T47D (cell line): ENCODE data around the gene EIF5.

Experiments
- DNase-seq, 2 experiments: peaks; one replicate each; pipeline versions ENCODE4 v3.0.0 to v3.0.0-alpha.2; 2011 to 2012; ENCODE audit warnings: low read depth in 1 of 2, low spot score in 1 of 2
- JUND ChIP-seq: IDR thresholded peaks from 2 replicates; pipeline ENCODE4 v1.6.1; 2012; ENCODE audit warnings: low read depth
- in situ Hi-C: cut with HindIII; loops from 2 replicates; pipeline ENCODE4 v1.10.0; 2016; ENCODE audit warnings: low sequenced_read_pairs, low pct_unique_long_range_greater_than_20kb

EIF5 gene

DNA sequence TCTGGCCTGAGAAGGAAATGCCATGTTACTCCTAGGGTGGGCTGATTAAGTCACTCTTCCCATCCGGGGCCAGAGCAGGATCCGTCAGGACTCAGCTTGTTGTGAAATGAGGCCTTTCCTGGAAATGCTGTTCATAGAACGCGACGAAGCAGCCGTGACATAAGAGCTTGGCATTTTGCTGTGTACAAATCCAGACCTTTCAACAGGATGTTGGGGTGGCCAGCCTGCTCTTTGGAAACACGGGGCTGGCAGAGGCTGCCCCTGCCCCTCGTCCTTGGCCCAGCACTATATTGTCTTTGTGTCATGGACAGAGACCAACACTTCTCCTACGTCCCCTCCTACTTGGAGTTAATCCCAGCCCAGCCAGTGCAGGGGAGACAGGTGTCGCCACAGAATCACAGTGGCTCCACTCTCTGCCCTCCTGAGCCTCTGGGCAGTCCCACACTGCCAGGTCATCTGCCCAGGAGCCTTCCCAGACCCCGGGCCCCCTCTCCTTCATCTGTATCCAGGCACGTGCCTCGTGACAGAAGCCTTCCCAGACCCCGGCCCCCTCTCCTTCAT lies 18.6 kb upstream of the EIF5 start:
- TF ChIP-seq JUND, result no peak
- in situ Hi-C loops, result no loop called here
- DNase-seq, result no peak

DNA sequence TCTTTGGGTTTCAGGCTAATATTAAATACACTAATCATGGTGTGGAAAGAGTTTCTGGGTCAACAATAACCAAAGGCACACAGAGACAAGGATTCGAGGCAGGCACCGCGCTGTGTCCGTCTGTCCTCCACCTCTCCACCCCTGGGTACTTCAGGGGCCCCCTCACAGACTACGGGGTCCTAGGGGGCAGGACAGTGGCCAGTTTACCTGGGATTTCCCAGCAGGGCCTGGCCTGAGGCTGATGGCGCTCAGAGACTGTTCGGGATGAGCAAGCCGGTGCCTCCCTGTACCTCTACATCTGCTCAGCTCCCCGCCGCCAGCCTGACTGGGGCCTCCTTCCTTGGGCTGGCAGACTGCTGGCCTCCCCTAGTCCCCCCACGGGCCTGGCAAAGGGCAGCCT lies 18.1 kb upstream of the EIF5 start:
- no peak for TF ChIP-seq JUND
- in situ Hi-C loops, result no loop called here
- DNase-seq, result no peak

DNA sequence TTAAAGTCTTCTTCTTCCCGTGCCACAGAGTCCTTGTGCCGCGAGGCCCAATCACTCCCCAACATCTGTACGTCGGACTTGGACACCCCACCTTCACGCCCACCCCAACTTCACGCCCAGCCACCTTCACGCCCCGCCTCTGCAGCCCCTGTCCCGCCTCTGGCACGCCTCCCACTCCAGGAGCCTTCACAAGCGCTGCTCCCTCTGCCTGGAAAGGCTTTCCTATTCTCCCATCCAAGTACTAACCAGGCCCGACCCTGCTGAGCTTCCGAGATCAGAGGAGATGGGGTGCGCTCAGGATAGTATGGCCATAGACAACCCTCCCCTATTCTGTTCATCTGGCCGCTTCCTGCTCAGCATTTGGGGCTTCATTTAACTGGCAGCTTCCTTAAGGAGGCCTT lies 17.3 kb upstream of the EIF5 start:
- in situ Hi-C loops, result no loop called here
- no peak for TF ChIP-seq JUND
- DNase-seq, result no peak

DNA sequence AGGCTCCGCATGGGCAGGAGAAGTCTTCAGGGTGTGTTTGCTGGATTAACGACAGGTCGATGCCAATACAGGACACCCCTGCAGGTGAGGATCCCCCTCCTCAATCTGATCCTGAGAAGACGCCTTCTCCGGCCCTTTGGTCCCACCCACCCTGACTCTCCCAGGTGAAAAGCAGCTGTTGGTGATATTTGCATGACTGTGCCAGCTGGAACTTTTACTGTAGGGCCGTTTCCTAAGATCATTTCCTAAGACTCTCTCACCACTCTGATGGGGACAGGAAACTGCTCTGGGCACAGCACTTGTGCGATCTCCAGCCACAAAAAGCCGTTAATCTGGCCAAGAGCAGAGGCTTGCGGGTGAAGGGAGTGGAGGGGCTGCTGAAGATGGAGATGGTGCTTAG lies 16.8 kb upstream of the EIF5 start:
- DNase-seq, result no peak
- in situ Hi-C loops, result no loop called here

DNA sequence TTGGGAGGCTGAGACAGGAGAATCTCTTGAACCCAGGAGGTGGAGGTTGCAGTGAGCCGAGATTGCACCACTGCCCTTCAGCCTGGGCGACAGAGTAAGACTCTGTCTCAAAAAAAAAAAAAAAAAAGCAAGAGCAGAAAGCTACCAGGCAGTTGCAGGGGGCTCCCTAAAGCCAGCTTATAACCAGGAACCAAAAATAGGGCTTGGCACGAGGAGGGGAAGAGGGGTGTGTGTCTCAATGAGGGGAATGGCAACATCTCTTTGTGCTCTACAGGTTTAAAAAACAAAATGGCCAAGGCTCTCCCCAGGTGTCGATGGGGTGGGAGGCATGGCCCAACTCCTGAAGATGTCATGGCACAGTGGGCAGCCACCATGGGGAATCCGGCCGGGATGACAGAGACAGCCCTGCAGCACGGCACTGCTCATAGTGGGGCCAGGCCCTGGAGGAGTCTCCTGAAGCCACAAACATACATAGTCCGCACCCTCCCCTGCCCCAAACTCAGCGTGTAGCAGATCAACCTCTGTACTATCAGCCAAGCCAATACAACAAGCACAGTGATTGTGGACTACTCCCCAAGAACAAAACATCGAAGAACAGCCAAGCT lies 16.0 kb upstream of the EIF5 start:
- no peak for TF ChIP-seq JUND
- DNase-seq, result no peak
- in situ Hi-C loops, result no loop called here

More for the DNA sequence above, 16.8 kb upstream of the EIF5 start:
- no peak for TF ChIP-seq JUND

DNA sequence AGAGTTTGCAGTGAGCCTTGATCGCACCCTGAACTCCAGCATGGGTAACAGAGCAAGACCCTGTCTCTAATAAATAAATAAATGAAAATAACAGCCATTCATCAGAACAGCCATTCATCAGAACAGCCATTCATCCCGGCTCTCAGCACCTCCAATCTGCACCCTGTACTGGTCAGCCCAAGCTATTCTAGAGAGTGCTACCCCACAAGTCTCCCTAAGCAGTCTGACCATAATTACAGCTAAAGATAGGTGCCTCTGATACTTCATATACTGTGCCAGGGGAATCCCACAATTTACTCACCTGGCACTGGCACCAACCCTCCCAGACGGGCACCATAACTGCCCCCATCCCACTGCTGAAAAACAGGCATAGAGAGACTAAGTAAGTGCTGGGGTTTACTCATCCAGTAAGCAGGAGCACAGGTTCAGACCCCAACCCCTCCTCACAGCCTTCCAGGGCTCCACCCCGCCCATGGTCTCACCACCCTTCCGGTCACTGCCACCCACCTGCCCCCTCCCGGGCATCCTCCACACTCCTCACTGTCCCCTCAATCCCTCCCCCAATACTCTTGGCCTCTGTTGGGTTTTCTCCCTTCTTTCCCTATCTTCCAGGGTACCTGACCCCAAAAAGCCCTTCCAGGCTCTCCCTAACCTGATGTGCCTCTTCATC lies 15.2 kb upstream of the EIF5 start:
- in situ Hi-C loops, result no loop called here
- no peak for DNase-seq
- no peak for TF ChIP-seq JUND

- in situ Hi-C loops, result no loop called here
- no peak for DNase-seq
- no peak for TF ChIP-seq JUND
These were observed 14.6 kb upstream of the EIF5 start for GRCh38 chr14:103319422-103319821.

DNA sequence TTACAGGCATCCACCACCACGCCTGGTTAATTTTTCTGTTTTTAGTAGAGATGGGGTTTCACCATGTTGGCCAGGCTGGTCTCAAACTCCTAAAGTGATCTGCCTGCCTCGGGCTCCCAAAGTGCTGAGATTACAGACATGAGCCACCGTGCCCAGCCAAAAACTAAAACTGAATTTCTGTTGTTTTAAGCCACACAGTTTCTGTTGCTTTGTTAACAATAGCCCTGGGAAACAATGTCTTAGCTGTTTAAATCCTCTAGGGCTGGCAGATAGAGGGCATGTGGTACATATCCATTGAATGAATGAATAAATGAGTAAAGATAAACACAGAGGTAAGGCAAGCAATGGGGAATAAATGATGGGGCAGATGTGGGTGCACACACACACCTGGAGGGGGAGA lies 8.0 kb upstream of the EIF5 start:
- no peak for TF ChIP-seq JUND
- DNase-seq, result no peak
- in situ Hi-C loops, result no loop called here

GRCh38 chr14:103328941-103329340 lies 5.1 kb upstream of the EIF5 start:
- DNase-seq, result no peak
- no peak for TF ChIP-seq JUND
- in situ Hi-C loops, result no loop called here

DNA sequence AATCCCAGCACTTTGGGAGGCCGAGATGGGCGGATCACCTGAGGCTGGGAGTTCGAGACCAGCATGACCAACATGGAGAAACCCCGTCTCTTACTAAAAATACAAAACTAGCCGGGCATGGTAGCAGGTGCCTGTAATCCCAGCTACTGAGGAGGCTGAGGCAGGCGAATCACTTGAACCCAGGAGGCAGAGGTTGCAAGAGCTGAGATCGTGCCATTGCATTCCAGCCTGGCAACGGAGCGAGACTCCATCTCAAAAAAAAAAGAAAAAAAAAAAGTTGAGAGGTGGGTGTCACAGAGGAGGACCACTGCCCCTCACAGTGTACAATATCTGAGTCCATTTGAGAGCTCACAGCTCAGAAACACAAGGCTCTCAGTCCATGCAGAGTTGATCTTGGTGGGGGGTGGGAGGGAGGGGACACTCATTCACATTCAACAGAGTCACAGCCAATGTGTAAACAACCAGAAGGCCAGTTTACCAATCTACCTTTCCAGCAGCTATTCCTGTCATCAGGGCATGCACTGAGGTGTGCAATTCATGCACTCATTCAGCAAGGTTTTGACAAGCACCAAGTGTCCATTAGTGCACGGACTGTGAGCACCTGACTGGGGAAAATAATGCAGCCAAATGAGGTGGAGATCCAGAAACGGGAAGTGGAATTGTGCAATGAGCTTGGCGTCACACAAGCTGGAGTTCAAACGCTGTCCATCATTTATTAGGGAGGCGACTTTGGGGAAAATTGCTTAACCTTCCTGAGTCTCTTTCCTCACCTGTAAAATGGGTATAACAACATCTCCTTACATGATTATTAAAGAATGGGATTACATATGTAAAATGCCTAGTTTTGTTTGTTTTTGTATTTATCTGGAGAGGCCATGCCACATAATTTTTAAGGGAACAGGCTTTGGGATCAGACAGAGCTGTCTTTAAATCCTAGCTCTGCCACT lies 4.4 kb upstream of the EIF5 start:
- no peak for TF ChIP-seq JUND
- in situ Hi-C loops, result no loop called here
- DNase-seq, result peak; percentile 30 to 73

- TF ChIP-seq JUND, result no peak
- in situ Hi-C loops, result no loop called here
- no peak for DNase-seq
These were observed 3.5 kb upstream of the EIF5 start for GRCh38 chr14:103330536-103330935.

- no peak for TF ChIP-seq JUND
- no peak for DNase-seq
- in situ Hi-C loops, result no loop called here
These were observed 1.7 kb upstream of the EIF5 start for GRCh38 chr14:103332143-103332919.
